GM12878 (cell line): ENCODE data around the gene TYK2. TPM values are rescaled to one million over a fixed set of nuclear protein-coding genes. Genes with fewer than 3 reads are reported as not detected.
A peak's percentile ranks its signal among the peaks of the same experiment; 100 is the strongest.
"Not testable (repeated sequence)": the region's sequence is repeated elsewhere in the genome, so short reads cannot be mapped to it uniquely, and the experiment has no call there.

ENCODE experiments used
- ATAC-seq: fragments of 200-7000 bp; cut with Tn5 transposase; 3 replicates; pipeline ENCODE4 v1.9.1; 2020; ENCODE audit warnings: mild to moderate bottlenecking, moderate library complexity
- BruUV-seq: library from RNA; stranded (reverse); fragments of 400-500 nt; replicated peaks from 2 replicates; lab custom pipeline; 2021; lab: Mats Ljungman, UMichigan
- CTCF ChIA-PET: fragments of 300-600 bp; sonication (Branson Sonifier 250); formaldehyde crosslinking; extraction: SDS; loops from one replicate; lab custom pipeline; 2021; ENCODE audit warnings: inconsistent platforms; lab: Yijun Ruan, JAX
- POLR2A ChIA-PET: fragments of 350-600 bp; formaldehyde crosslinking; extraction: SDS; loops from one replicate; lab custom pipeline; 2021; ENCODE audit warnings: inconsistent platforms; lab: Charles Lee
- RAD21 ChIA-PET: fragments of 300-600 bp; sonication (Branson Sonifier 250); formaldehyde crosslinking; loops from one replicate; lab custom pipeline; 2023; ENCODE audit warnings: antibody characterized with exemption; ENCODE audit not compliant: unreplicated experiment; lab: Charles Lee
- SMC1A ChIA-PET: fragments of 300-600 bp; sonication (Branson Sonifier 250); formaldehyde crosslinking; loops from one replicate; lab custom pipeline; 2023; ENCODE audit not compliant: unreplicated experiment, uncharacterized antibody; lab: Charles Lee
- DNase-seq: peaks from one replicate; pipeline ENCODE4 v3.0.0-alpha.2; 2011; ENCODE audit warnings: low read depth, low spot score
- FAIRE-seq: peaks from 3 replicates; lab custom pipeline; 2011; peaks lifted over from hg19 to GRCh38; lab: Jason Lieb, UNC
- H2AFZ ChIP-seq: 2 replicates; pipeline ENCODE4 v1.6.0; 2011; ENCODE audit warnings: low read depth, low read length, control low read depth; ENCODE audit not compliant: control insufficient read depth
- H3K27ac ChIP-seq: 2 replicates; pipeline ENCODE4 v1.5.1; 2011; ENCODE audit warnings: control low read depth; ENCODE audit not compliant: control insufficient read depth, insufficient read depth
- H3K27me3 ChIP-seq, 2 experiments: replicated peaks in 1 of 2; 2 replicates each; pipeline versions ENCODE4 v1.6.0 to v1.6.1; 2011; ENCODE audit warnings: low read length in 1 of 2; ENCODE audit not compliant: control insufficient read depth in 2 of 2, insufficient read depth in 2 of 2
- H3K36me3 ChIP-seq, 2 experiments: 2 replicates each; pipeline ENCODE4 v1.5.1; 2011; ENCODE audit warnings: low read length in 1 of 2; ENCODE audit not compliant: control insufficient read depth in 2 of 2, insufficient read depth in 2 of 2
- H3K4me1 ChIP-seq: 2 replicates; pipeline ENCODE4 v1.6.1; 2011; ENCODE audit warnings: mild to moderate bottlenecking, low read length, moderate library complexity, mixed read lengths; ENCODE audit not compliant: control insufficient read depth, insufficient read depth
- H3K4me2 ChIP-seq: 2 replicates; pipeline ENCODE4 v1.6.0; 2011; ENCODE audit warnings: control low read depth; ENCODE audit not compliant: control insufficient read depth, insufficient read depth
- H3K4me3 ChIP-seq: fragments of 200-600 bp; sonication (generic); 2 replicates; pipeline ENCODE4 v1.5.1; 2016
- H3K79me2 ChIP-seq: 2 replicates; pipeline ENCODE4 v1.6.0; 2011; ENCODE audit warnings: low read length; ENCODE audit not compliant: control insufficient read depth, insufficient read depth
- H3K9ac ChIP-seq: 2 replicates; pipeline ENCODE4 v1.8.0; 2011; ENCODE audit warnings: low read length, control low read depth, mixed read lengths; ENCODE audit not compliant: control insufficient read depth, insufficient read depth
- H3K9me3 ChIP-seq: replicated peaks from 3 replicates; pipeline ENCODE4 v1.5.1; 2011; ENCODE audit warnings: mild to moderate bottlenecking, low read length; ENCODE audit not compliant: control insufficient read depth, insufficient read depth
- H4K20me1 ChIP-seq: 2 replicates; pipeline ENCODE4 v1.6.0; 2011; ENCODE audit not compliant: control insufficient read depth, insufficient read depth
- CEBPB ChIP-seq, 2 experiments: fragments of 150-350 bp in 1 of 2; IDR thresholded peaks; 2 replicates each; pipeline ENCODE4 v1.6.1; 2012 to 2014; ENCODE audit warnings: low read depth in 2 of 2, low read length in 2 of 2, borderline replicate concordance in 1 of 2, inconsistent platforms in 1 of 2
- HDGF ChIP-seq: fragments of 450-650 bp; IDR thresholded peaks from 2 replicates; pipeline ENCODE4 v1.6.1; 2016; ENCODE audit warnings: antibody characterized with exemption
- NFYA ChIP-seq: IDR thresholded peaks from 2 replicates; pipeline ENCODE4 v1.6.1; 2011; ENCODE audit warnings: low read depth, mild to moderate bottlenecking, low read length, improper control_type of control experiment, borderline replicate concordance
- NR2F1 ChIP-seq: fragments of 450-650 bp; conservative IDR thresholded peaks from 2 replicates; pipeline ENCODE4 v1.6.1; 2017; ENCODE audit warnings: mild to moderate bottlenecking
- SMAD5 ChIP-seq: IDR thresholded peaks from 2 replicates; pipeline ENCODE4 v1.6.1; 2016; ENCODE audit warnings: antibody characterized with exemption, low read depth
- SMARCA5 ChIP-seq: fragments of 450-650 bp; IDR thresholded peaks from 2 replicates; pipeline ENCODE4 v1.6.1; 2017; ENCODE audit warnings: mild to moderate bottlenecking
- ZNF274 ChIP-seq: IDR thresholded peaks from one replicate; pipeline ENCODE4 v1.8.0; 2011; ENCODE audit not compliant: insufficient read length, insufficient read depth
- ZSCAN29 ChIP-seq: fragments of 450-650 bp; IDR thresholded peaks from 2 replicates; pipeline ENCODE4 v1.6.1; 2017; ENCODE audit warnings: mild to moderate bottlenecking, moderate library complexity
- WGBS: methylation state at CpG from one replicate; pipeline ENCODE4 v1.1.6; 2016; ENCODE audit warnings: low lambda C conversion rate; ENCODE audit not compliant: insufficient replicate concordance, insufficient coverage; ENCODE audit errors: missing lambda C conversion rate; 5-methylcytosine and 5-hydroxymethylcytosine counted together
- in situ Hi-C: fragments of 300-500 bp; cut with MboI; formaldehyde crosslinking; loops from 9 replicates; pipeline ENCODE4 v1.14.3; 2018; ENCODE audit warnings: mixed read lengths
- intact Hi-C: fragments of 100-400 bp; cut with micrococcal nuclease; formaldehyde crosslinking; loops from one replicate; pipeline ENCODE4 v1.14.2; 2022; ENCODE audit not compliant: unreplicated experiment
- polyA plus RNA-seq, 11 experiments: library from polyadenylated mRNA; depleted of rRNA in 4 of 11; unstranded in 6 of 11; stranded (reverse) in 5 of 11; fragments of >200 nt; fragmentation: Nextera tagmentation in 4 of 11; fragmentation: Illumina TruSeq in 1 of 11; extraction: Ambion mirVana in 4 of 11; extraction: Trizol in 1 of 11; gene quantifications; 1 replicate in 1 of 11; 2 replicates in 10 of 11; pipeline versions ENCODE4 v1.2.1 to v1.2.3, GENCODE V29; 2011 to 2016; ENCODE audit warnings: inconsistent platforms in 2 of 11, missing spikeins in 2 of 11, low read depth in 1 of 11
- total RNA-seq, 4 experiments: library from RNA; depleted of rRNA in 3 of 4; stranded (reverse); fragments of >200 nt in 3 of 4; fragmentation: Illumina TruSeq in 1 of 4; extraction: Trizol in 1 of 4; gene quantifications; 2 replicates each; pipeline versions ENCODE4 v1.2.1 to v1.2.3, GENCODE V29; 2013 to 2021

Gene TYK2
- total and polyA plus RNA-seq, 10 of the 15 experiments (the other 5 are each of a cell fraction or from before 2014, with no cell fraction given) = 36.4 to 364 (median 179) TPM

GRCh38 chr19:10338940-10339339 lies 41.4 kb downstream of the TYK2 start:
- WGBS = 0% methylated on average over 6 of the region's 6 CpGs
- in situ Hi-C loops (no loop called here), intact Hi-C loops (no loop called here)
- no peaks in the 10 kb centered on the region for H4K20me1 ChIP-seq
- SMC1A ChIA-PET = interaction anchor here (1.8 kb wide), 1 partner anchor 10 kb away, joined by 4 read pairs; no protein-coding TSS in a partner anchor
- H3K9me3 ChIP-seq = no peaks in the 10 kb centered on the region
- peak overlapping the region; percentile 100 for H3K4me2 ChIP-seq
- H3K79me2 ChIP-seq = peaks cover 20% of the 10 kb centered on the region
- H3K27ac ChIP-seq = peak overlapping the region; percentile 85
- H3K27me3 ChIP-seq = no peaks in the 10 kb centered on the region
- H2AFZ ChIP-seq = peak overlapping the region; percentile 81
- TSS peak; percentile 71 for BruUV-seq
- peaks cover 4 to 9% of the 10 kb centered on the region in 2 experiments; a peak in 3 of 4 replicates for H3K36me3 ChIP-seq
- TF ChIP-seq ZSCAN29 = no peak
- TF ChIP-seq SMARCA5 = 0 out of 2 replicates have a peak, but pooled peaks have one; percentile 19
- TF ChIP-seq HDGF = peak; percentile 66; the same call in 1 of the 2 replicates
- no peak for TF ChIP-seq ZNF274
- no peak for TF ChIP-seq CEBPB (IDR thresholded peaks at IDR 0.05; ENCODE audit: borderline replicate concordance in 1 of 2, low read depth in 2 of 2, low read length in 2 of 2)
- TF ChIP-seq SMAD5 = no peak
- TF ChIP-seq NFYA = no peak
- TF ChIP-seq NR2F1 = no peak
- H3K4me1 ChIP-seq = peaks cover 17% of the 10 kb centered on the region
- peak overlapping the region; percentile 90 for H3K4me3 ChIP-seq
- peak; percentile 47 for FAIRE-seq
- POLR2A ChIA-PET = no interaction called here
- peak overlapping the region; percentile 85 for H3K9ac ChIP-seq
- CTCF ChIA-PET = interaction anchor here (0.6 to 0.7 kb wide), 2 partner anchors 24 to 65 kb away, joined by 4 to 5 read pairs; no protein-coding TSS in a partner anchor
- DNase-seq = no peak
- peak; percentile 2 for ATAC-seq
- RAD21 ChIA-PET = interaction anchor here (1.3 to 1.9 kb wide), 2 partner anchors 68 to 70 kb away, joined by 4 to 10 read pairs; partner anchors contain the start of gene ICAM1

- H3K4me2 ChIP-seq, BruUV-seq, DNase-seq, in situ Hi-C loops, FAIRE-seq, RAD21 ChIA-PET, H3K9me3 ChIP-seq, ATAC-seq, H3K27me3 ChIP-seq, H4K20me1 ChIP-seq, H3K27ac ChIP-seq, H3K9ac ChIP-seq, H3K4me3 ChIP-seq, H3K36me3 ChIP-seq, SMC1A ChIA-PET, intact Hi-C loops, H2AFZ ChIP-seq: not testable (repeated sequence)
- H3K4me1 ChIP-seq = peaks cover 25% of the 10 kb centered on the region
- ChIA-PET POLR2A (interaction anchor here (0.5 to 0.7 kb wide), 3 partner anchors 67 to 204 kb away, joined by 3 to 6 read pairs (median 5); no protein-coding TSS in a partner anchor), CTCF (interaction anchor here (0.6 to 1.2 kb wide), 2 partner anchors 19 to 66 kb away, joined by 3 read pairs; partner anchors contain the start of gene ICAM1)
- H3K79me2 ChIP-seq = peaks cover 40% of the 10 kb centered on the region
- WGBS = 98% methylated on average over 8 of the region's 9 CpGs
Observed at GRCh38 chr19:10336725-10337124, 43.6 kb downstream of the TYK2 start.
